ENCODE results near the gene EXOC5.
"Not testable (repeated sequence)": the region's sequence is repeated elsewhere in the genome, so short reads cannot be mapped to it uniquely, and the experiment has no call there.

EXOC5 gene

GRCh38 chr14:57268161-57269069, at the start of gene EXOC5, which contains the start of gene AP5M1:
EXOC5 (minus strand) TSS chr14:57268905; CDS start chr14:57268648, 257 bp downstream.
AP5M1 (plus strand) TSS chr14:57268971; CDS start chr14:57269315, 344 bp downstream.
- peak; percentile 85 for DNase-seq

GRCh38 chr14:57317248-57317833, 48.6 kb upstream of the EXOC5 start:
- DNase-seq, result peak; percentile 30

GRCh38 chr14:57314396-57315089, 45.8 kb upstream of the EXOC5 start:
- DNase-seq, result no peak

- DNase-seq, result no peak
These were observed 34.2 kb upstream of the EXOC5 start for GRCh38 chr14:57302883-57303282.

GRCh38 chr14:57299511-57299910, 30.8 kb upstream of the EXOC5 start:
- no peak for DNase-seq

- DNase-seq, result no peak
These were observed 29.1 kb upstream of the EXOC5 start for GRCh38 chr14:57297852-57298251.

GRCh38 chr14:57295239-57295638, 26.5 kb upstream of the EXOC5 start:
- DNase-seq, result no peak

GRCh38 chr14:57293866-57294837, 25.4 kb upstream of the EXOC5 start:
- no peak for DNase-seq

GRCh38 chr14:57291692-57292647, 23.3 kb upstream of the EXOC5 start:
- DNase-seq, result no peak

- DNase-seq, result no peak
These were observed 22.0 kb upstream of the EXOC5 start for GRCh38 chr14:57290751-57291150.

GRCh38 chr14:57287745-57288144, 19.0 kb upstream of the EXOC5 start:
- no peak for DNase-seq

GRCh38 chr14:57277062-57277461, 8.4 kb upstream of the EXOC5 start:
- DNase-seq, result no peak

GRCh38 chr14:57275023-57275664, 6.4 kb upstream of the EXOC5 start:
- DNase-seq, result no peak

GRCh38 chr14:57274551-57274950, 5.8 kb upstream of the EXOC5 start:
- no peak for DNase-seq

GRCh38 chr14:57273236-57273635, 4.5 kb upstream of the EXOC5 start:
- no peak for DNase-seq

- no peak for DNase-seq
These were observed 2.6 kb downstream of the EXOC5 start for GRCh38 chr14:57266065-57266464.

- DNase-seq, result no peak
These were observed 6.6 kb downstream of the EXOC5 start for GRCh38 chr14:57262117-57262516.

GRCh38 chr14:57261604-57262003, 7.1 kb downstream of the EXOC5 start:
- no peak for DNase-seq

- no peak for DNase-seq
These were observed 9.0 kb downstream of the EXOC5 start for GRCh38 chr14:57259672-57260071.

GRCh38 chr14:57258221-57258620, 10.5 kb downstream of the EXOC5 start:
- not testable (repeated sequence) for DNase-seq

GRCh38 chr14:57254884-57255283, 13.8 kb downstream of the EXOC5 start:
- no peak for DNase-seq

All from GF-D8 (cell line).